IMR-90 (cell line): ENCODE data around the gene VWCE. TPM values are rescaled to one million over a fixed set of nuclear protein-coding genes. Genes with fewer than 3 reads are reported as not detected.

Experiments
- ATAC-seq: fragments of 200-7000 bp; cut with Tn5 transposase; 2 replicates; pipeline ENCODE4 v1.9.1; 2020; ENCODE audit warnings: low read depth, mild to moderate bottlenecking, moderate library complexity
- BruUV-seq: library from RNA; stranded (reverse); fragments of 400-500 nt; replicated peaks from 2 replicates; lab custom pipeline; 2021; lab: Mats Ljungman, UMichigan
- CTCF ChIA-PET: fragments of 300-600 bp; formaldehyde crosslinking; extraction: SDS; loops from one replicate; lab custom pipeline; 2021; ENCODE audit warnings: antibody characterized with exemption; lab: Yijun Ruan, JAX
- POLR2A ChIA-PET: fragments of 300-600 bp; sonication (Branson Sonifier 250); formaldehyde crosslinking; loops from one replicate; lab custom pipeline; 2022; ENCODE audit warnings: antibody characterized with exemption; ENCODE audit not compliant: unreplicated experiment; lab: Charles Lee
- DNase-seq: peaks from one replicate; pipeline ENCODE4 v3.0.0; 2013
- H2AFZ ChIP-seq: replicated peaks from 2 replicates; pipeline ENCODE3; 2013; ENCODE audit warnings: low read length, mild to moderate bottlenecking; ENCODE audit not compliant: poor library complexity
- H2AK5ac ChIP-seq: 2 replicates; pipeline ENCODE4 v1.6.1; 2013; ENCODE audit warnings: low read depth, low read length, inconsistent platforms
- H2AK9ac ChIP-seq: replicated peaks from 2 replicates; pipeline ENCODE3; 2013; ENCODE audit warnings: mild to moderate bottlenecking, low read depth, low read length, moderate library complexity; ENCODE audit not compliant: poor library complexity
- H2BK120ac ChIP-seq: 2 replicates; pipeline ENCODE4 v1.6.1; 2013; ENCODE audit warnings: low read depth, low read length, inconsistent platforms
- H2BK15ac ChIP-seq: 3 replicates; pipeline ENCODE4 v1.6.1; 2013; ENCODE audit warnings: low read depth, low read length, inconsistent platforms
- H2BK20ac ChIP-seq: 2 replicates; pipeline ENCODE4 v1.6.1; 2013; ENCODE audit warnings: low read depth, mild to moderate bottlenecking, inconsistent platforms, low read length, moderate library complexity
- H2BK5ac ChIP-seq: 2 replicates; pipeline ENCODE4 v1.6.1; 2013; ENCODE audit warnings: mild to moderate bottlenecking, low read depth, low read length, inconsistent platforms; ENCODE audit not compliant: poor library complexity, severe bottlenecking
- H3K14ac ChIP-seq: replicated peaks from 2 replicates; pipeline ENCODE4 v1.6.1; 2013; ENCODE audit warnings: low read depth, low read length, inconsistent platforms
- H3K18ac ChIP-seq: 2 replicates; pipeline ENCODE4 v1.6.1; 2013; ENCODE audit warnings: low read depth, low read length, control low read depth
- H3K23ac ChIP-seq: 2 replicates; pipeline ENCODE4 v1.6.1; 2013; ENCODE audit warnings: low read depth, low read length, inconsistent platforms
- H3K27ac ChIP-seq: 2 replicates; pipeline ENCODE4 v1.5.1; 2013; ENCODE audit warnings: mild to moderate bottlenecking, control low read depth, low read length; ENCODE audit not compliant: insufficient read depth
- H3K27me3 ChIP-seq: 2 replicates; pipeline ENCODE4 v1.6.1; 2013; ENCODE audit warnings: low read length; ENCODE audit not compliant: control insufficient read depth, insufficient read depth
- H3K36me3 ChIP-seq: 2 replicates; pipeline ENCODE4 v1.6.1; 2013; ENCODE audit warnings: low read length, mixed read lengths; ENCODE audit not compliant: control insufficient read depth, insufficient read depth
- H3K4ac ChIP-seq: 2 replicates; pipeline ENCODE4 v1.6.1; 2013; ENCODE audit warnings: low read depth, low read length, inconsistent platforms
- H3K4me1 ChIP-seq: 2 replicates; pipeline ENCODE4 v1.6.1; 2013; ENCODE audit warnings: low read length, mixed read lengths; ENCODE audit not compliant: control insufficient read depth, insufficient read depth
- H3K4me2 ChIP-seq: 2 replicates; pipeline ENCODE4 v1.6.1; 2013; ENCODE audit warnings: low read depth, mild to moderate bottlenecking, control low read depth, low read length, moderate library complexity
- H3K4me3 ChIP-seq: 2 replicates; pipeline ENCODE4 v1.5.1; 2013; ENCODE audit warnings: low read depth, mild to moderate bottlenecking, control low read depth, low read length, moderate library complexity; ENCODE audit not compliant: insufficient read depth
- H3K56ac ChIP-seq: 2 replicates; pipeline ENCODE4 v1.6.1; 2013; ENCODE audit warnings: low read length, inconsistent platforms; ENCODE audit not compliant: insufficient read depth; ENCODE audit errors: extremely low read depth
- H3K79me1 ChIP-seq, 2 experiments: 2 replicates each; pipeline ENCODE4 v1.6.1; 2013; ENCODE audit warnings: low read length in 2 of 2, inconsistent platforms in 1 of 2, low read depth in 1 of 2
- H3K9ac ChIP-seq: 2 replicates; pipeline ENCODE4 v1.6.1; 2013; ENCODE audit warnings: low read depth, low read length, control low read depth
- H3K9me1 ChIP-seq: 2 replicates; pipeline ENCODE4 v1.6.1; 2013; ENCODE audit warnings: low read length, inconsistent platforms; ENCODE audit not compliant: insufficient read depth
- H3K9me3 ChIP-seq: 2 replicates; pipeline ENCODE4 v1.6.1; 2013; ENCODE audit warnings: low read length; ENCODE audit not compliant: control insufficient read depth, insufficient read depth
- H4K20me1 ChIP-seq: 2 replicates; pipeline ENCODE4 v1.6.1; 2013; ENCODE audit warnings: low read length, inconsistent platforms; ENCODE audit not compliant: insufficient read depth
- H4K5ac ChIP-seq: 2 replicates; pipeline ENCODE4 v1.6.1; 2013; ENCODE audit warnings: mild to moderate bottlenecking, low read depth, low read length, control low read depth
- H4K8ac ChIP-seq, 2 experiments: 2 replicates each; pipeline ENCODE4 v1.6.1; 2013; ENCODE audit warnings: low read depth in 2 of 2, low read length in 2 of 2, control low read depth in 1 of 2, inconsistent platforms in 1 of 2
- H4K91ac ChIP-seq: 2 replicates; pipeline ENCODE4 v1.6.1; 2013; ENCODE audit warnings: low read depth, low read length, inconsistent platforms; ENCODE audit not compliant: insufficient read depth
- BHLHE40 ChIP-seq: fragments of 150-350 bp; IDR thresholded peaks from 2 replicates; pipeline ENCODE4 v1.6.1; 2016; ENCODE audit warnings: mild to moderate bottlenecking, low read depth, low read length
- CEBPB ChIP-seq: IDR thresholded peaks from 2 replicates; pipeline ENCODE4 v1.6.1; 2012; ENCODE audit warnings: low read depth, low read length, improper control_type of control experiment
- CTCF ChIP-seq: conservative IDR thresholded peaks from 2 replicates; pipeline ENCODE4 v1.5.1; 2012; ENCODE audit warnings: mild to moderate bottlenecking, low read depth, low read length, improper control_type of control experiment
- ELK1 ChIP-seq: fragments of 150-350 bp; IDR thresholded peaks from 2 replicates; pipeline ENCODE4 v1.6.1; 2016; ENCODE audit warnings: low read depth, mild to moderate bottlenecking, low read length, moderate library complexity, borderline replicate concordance
- MAZ ChIP-seq: IDR thresholded peaks from 2 replicates; pipeline ENCODE4 v1.6.1; 2012; ENCODE audit warnings: low read depth, mild to moderate bottlenecking, low read length, improper control_type of control experiment, moderate library complexity, borderline replicate concordance
- MXI1 ChIP-seq: IDR thresholded peaks from 2 replicates; pipeline ENCODE4 v1.6.1; 2012; ENCODE audit warnings: low read depth, mild to moderate bottlenecking, low read length, moderate library complexity, borderline replicate concordance
- POLR2A ChIP-seq: IDR thresholded peaks from 2 replicates; pipeline ENCODE4 v1.6.1; 2012; ENCODE audit warnings: mild to moderate bottlenecking, low read depth, low read length
- RFX5 ChIP-seq: IDR thresholded peaks from 2 replicates; pipeline ENCODE4 v1.8.0; 2012; ENCODE audit warnings: low read depth, mild to moderate bottlenecking, low read length, moderate library complexity
- WGBS, 2 experiments: methylation state at CpG; one replicate each; pipeline versions ENCODE4 v1.1.5 to v1.1.7; 2013; ENCODE audit warnings: missing lambda C conversion rate in 2 of 2; ENCODE audit not compliant: insufficient read length in 1 of 2; ENCODE audit errors: extremely low coverage in 2 of 2; 5-methylcytosine and 5-hydroxymethylcytosine counted together
- dilution Hi-C: fragments of 300-500 bp; cut with HindIII; formaldehyde crosslinking; loops from one replicate; pipeline ENCODE4 v1.14.3; 2018; ENCODE audit warnings: low sequenced_read_pairs; ENCODE audit not compliant: unreplicated experiment
- in situ Hi-C: fragments of 300-500 bp; cut with MboI; formaldehyde crosslinking; loops from 3 replicates; pipeline ENCODE4 v1.14.3; 2019; ENCODE audit warnings: low sequenced_read_pairs, inconsistent platforms, mixed read lengths
- intact Hi-C: fragments of 100-400 bp; cut with micrococcal nuclease; formaldehyde crosslinking; loops from 2 replicates; pipeline ENCODE4 v1.10.0; 2022
- polyA plus RNA-seq, 3 experiments: library from polyadenylated mRNA; depleted of rRNA; stranded (reverse); fragments of >200 nt; gene quantifications; 2 replicates each; pipeline ENCODE4 v1.2.3, GENCODE V29; 2012; ENCODE audit warnings: low replicate concordance in 1 of 3
- total RNA-seq: library from RNA; depleted of rRNA; stranded (reverse); fragments of >200 nt; gene quantifications from 2 replicates; pipeline ENCODE4 v1.2.3, GENCODE V29; 2012

The VWCE gene
- total and polyA plus RNA-seq, 2 of the 4 experiments (the other 2 are of a cell fraction): under 0.01 to 1.1 TPM

- H2AFZ ChIP-seq: peak overlapping the region; percentile 92
- H3K14ac ChIP-seq: peak overlapping the region; percentile 81
- peak; percentile 48 for DNase-seq
- BruUV-seq: no TSS peak
- peaks cover 12% of the 10 kb centered on the region for H3K9me1 ChIP-seq
- dilution Hi-C loops (no loop called here), intact Hi-C loops (loop anchor here (1.0 kb wide), 1 partner anchor 40 kb away; no protein-coding TSS in a partner anchor), in situ Hi-C loops (no loop called here)
- peak overlapping the region; percentile 19; the same call in 1 of the 2 replicates for H2BK120ac ChIP-seq
- H3K9ac ChIP-seq: peak overlapping the region; percentile 80
- H3K36me3 ChIP-seq: peaks cover 6% of the 10 kb centered on the region
- peak overlapping the region; percentile 98 for H2AK9ac ChIP-seq
- TF ChIP-seq POLR2A: no peak
- TF ChIP-seq MXI1: peak; percentile 88
- no peak for TF ChIP-seq CEBPB
- peak; percentile 63; the same call in 1 of the 2 replicates for TF ChIP-seq MAZ
- TF ChIP-seq CTCF: 0 out of 2 replicates have a peak, but pooled peaks have one; percentile 7
- TF ChIP-seq RFX5: no peak
- TF ChIP-seq BHLHE40: peak; percentile 95
- TF ChIP-seq ELK1: no peak
- peaks cover 0 to 4% of the 10 kb centered on the region in 2 experiments; a peak in 2 of 4 replicates for H3K79me1 ChIP-seq
- peak overlapping the region; percentile 52 for H3K4ac ChIP-seq
- H3K27ac ChIP-seq: peak overlapping the region; percentile 23
- H2BK15ac ChIP-seq: no peak overlapping the region
- H4K91ac ChIP-seq: peak overlapping the region; percentile 49; the same call in 1 of the 2 replicates
- peak overlapping the region; percentile 67; the same call in 1 of the 2 replicates for H3K23ac ChIP-seq
- H3K18ac ChIP-seq: peak overlapping the region; percentile 48; the same call in 1 of the 2 replicates
- peaks cover 16% of the 10 kb centered on the region for H3K4me1 ChIP-seq
- peak overlapping the region; percentile 21; the same call in 1 of the 2 replicates for H4K5ac ChIP-seq
- H2BK20ac ChIP-seq: no peak overlapping the region
- ATAC-seq: peak; percentile 38
- H4K20me1 ChIP-seq: peaks cover 13% of the 10 kb centered on the region; the same call in 1 of the 2 replicates
- H4K8ac ChIP-seq: peak overlapping the region in 1 of 2 experiments; percentile 80; a peak in 2 of 4 replicates
- POLR2A ChIA-PET: interaction anchor here (0.6 kb wide), 1 partner anchor 10 kb away, joined by 8 read pairs; no protein-coding TSS in a partner anchor
- peak overlapping the region; percentile 2 for H2BK5ac ChIP-seq
- no peak overlapping the region for H3K56ac ChIP-seq
- H3K9me3 ChIP-seq: no peaks in the 10 kb centered on the region
- CTCF ChIA-PET: interaction anchor here (1.0 to 1.6 kb wide), 3 partner anchors 36 to 69 kb away, joined by 3 to 7 read pairs (median 4); no protein-coding TSS in a partner anchor
- H3K4me3 ChIP-seq: peak overlapping the region; percentile 48
- H2AK5ac ChIP-seq: peak overlapping the region; percentile 50; the same call in 1 of the 2 replicates
- WGBS, 2 experiments: 3% methylated on average over 29 of the region's 60 CpGs; no CpG with 5 or more reads in 1 of the 2 experiments
- H3K27me3 ChIP-seq: peaks cover 2% of the 10 kb centered on the region; the same call in 1 of the 2 replicates
- peak overlapping the region; percentile 96 for H3K4me2 ChIP-seq
Observed at GRCh38 chr11:61293867-61294716, 1.0 kb downstream of the VWCE start.
